GM12878 (cell line): ENCODE data around the gene USP2.

Source experiments
- ATF2 ChIP-seq: IDR thresholded peaks from 2 replicates; pipeline ENCODE4 v1.6.1; 2012; ENCODE audit warnings: low read length, inconsistent platforms
- CTCF ChIP-seq, 3 experiments: IDR thresholded peaks in 2 of 3; conservative IDR thresholded peaks in 1 of 3; 2 replicates each; pipeline ENCODE4 v1.5.1; 2011; ENCODE audit warnings: low read depth in 3 of 3, low read length in 3 of 3, mild to moderate bottlenecking in 3 of 3, control low read depth in 2 of 3, moderate library complexity in 2 of 3, inconsistent platforms in 1 of 3, mixed read lengths in 1 of 3; ENCODE audit not compliant: control insufficient read depth in 2 of 3, insufficient read depth in 1 of 3; ENCODE audit errors: extremely low read depth in 1 of 3
- NBN ChIP-seq: fragments of 450-650 bp; IDR thresholded peaks from 2 replicates; pipeline ENCODE4 v1.6.1; 2016
- POLR2A ChIP-seq: IDR thresholded peaks from 2 replicates; pipeline ENCODE4 v1.6.1; 2011; ENCODE audit warnings: low read depth, mild to moderate bottlenecking, low read length
- PRDM15 ChIP-seq: fragments of 450-650 bp; formaldehyde crosslinking; IDR thresholded peaks from 2 replicates; pipeline ENCODE4 v1.4.0; 2020; ENCODE audit warnings: mild to moderate bottlenecking, moderate library complexity
- RELB ChIP-seq: fragments of 450-650 bp; IDR thresholded peaks from 2 replicates; pipeline ENCODE4 v1.6.1; 2017; ENCODE audit warnings: low read depth, mild to moderate bottlenecking, moderate library complexity
- REST ChIP-seq: IDR thresholded peaks from 2 replicates; pipeline ENCODE4 v1.6.1; 2012; ENCODE audit warnings: mild to moderate bottlenecking, low read depth, low read length
- SRF ChIP-seq, 2 experiments: IDR thresholded peaks; 2 replicates each; pipeline ENCODE4 v1.6.1; 2011; ENCODE audit warnings: low read depth in 2 of 2, low read length in 2 of 2, mild to moderate bottlenecking in 1 of 2, moderate library complexity in 1 of 2
- TAF1 ChIP-seq: IDR thresholded peaks from 2 replicates; pipeline ENCODE4 v1.6.1; 2011; ENCODE audit warnings: mild to moderate bottlenecking, low read depth, low read length, borderline replicate concordance

GRCh38 chr11:119423509-119424254 is 42.2 kb upstream of the USP2 start:
- no peak for TF ChIP-seq TAF1
- TF ChIP-seq POLR2A, result no peak
- TF ChIP-seq PRDM15 (CRISPR knock-in tag), result no peak
- TF ChIP-seq NBN, result no peak
- TF ChIP-seq REST, result no peak
- no peak for TF ChIP-seq ATF2
- no peak for TF ChIP-seq SRF (IDR thresholded peaks at IDR 0.05; ENCODE audit: low read depth in 2 of 2, low read length in 2 of 2)
- TF ChIP-seq CTCF (IDR thresholded peaks at IDR 0.05 in 2 of 3, conservative IDR thresholded peaks at IDR 0.05 in 1 of 3; ENCODE audit: control insufficient read depth in 2 of 3, extremely low read depth in 1 of 3, insufficient read depth in 1 of 3, low read depth in 3 of 3, low read length in 3 of 3), result no peak
- TF ChIP-seq RELB, result no peak
